ENCODE measurements around the gene GPC3. TPM values are rescaled to one million over a fixed set of nuclear protein-coding genes. Genes with fewer than 3 reads are reported as not detected.

Gene GPC3
- total RNA-seq, 1 donor: not detected

DNA sequence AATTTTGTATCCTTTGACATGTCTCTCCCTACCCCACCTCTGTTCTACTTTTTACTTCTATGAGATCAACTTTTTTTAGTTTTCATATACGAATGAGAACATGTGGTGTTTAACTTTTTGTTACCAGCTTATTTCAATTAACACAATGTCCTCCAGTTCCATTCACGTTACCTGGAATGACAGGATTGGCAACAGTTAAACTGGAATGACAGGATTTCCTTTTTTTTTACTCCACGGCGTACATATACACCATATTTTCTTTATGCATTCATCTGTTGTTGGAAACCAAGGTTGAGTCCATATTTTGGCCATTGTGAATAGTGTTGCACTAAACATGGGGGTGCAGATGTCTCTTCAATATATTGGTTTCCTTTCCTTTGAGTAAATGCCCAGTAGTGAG, 398.3 kb downstream of the GPC3 start:
- Histone ChIP-seq H2AFZ (ENCODE audit: low read length) (no peak overlapping the region), H3K27ac (ENCODE audit: low read depth, low read length) (no peak overlapping the region), H3K4me3 (ENCODE audit: insufficient read depth, low read length) (no peak overlapping the region), H3K9me3 (ENCODE audit: low read depth, low read length) (no peaks in the 10 kb centered on the region), H3K4me2 (ENCODE audit: insufficient read depth, low read length) (no peak overlapping the region), H3K4me1 (ENCODE audit: insufficient read depth, low read length) (peaks cover 3% of the 10 kb centered on the region), H4K20me1 (ENCODE audit: insufficient read depth, low read length) (no peaks in the 10 kb centered on the region), H3K27me3 (ENCODE audit: insufficient read depth, low read length) (peaks cover 9% of the 10 kb centered on the region), H3K79me2 (ENCODE audit: insufficient read depth, low read length) (no peaks in the 10 kb centered on the region), H3K36me3 (ENCODE audit: insufficient read depth, low read length) (no peaks in the 10 kb centered on the region)
- TF ChIP-seq, protein P1, sequence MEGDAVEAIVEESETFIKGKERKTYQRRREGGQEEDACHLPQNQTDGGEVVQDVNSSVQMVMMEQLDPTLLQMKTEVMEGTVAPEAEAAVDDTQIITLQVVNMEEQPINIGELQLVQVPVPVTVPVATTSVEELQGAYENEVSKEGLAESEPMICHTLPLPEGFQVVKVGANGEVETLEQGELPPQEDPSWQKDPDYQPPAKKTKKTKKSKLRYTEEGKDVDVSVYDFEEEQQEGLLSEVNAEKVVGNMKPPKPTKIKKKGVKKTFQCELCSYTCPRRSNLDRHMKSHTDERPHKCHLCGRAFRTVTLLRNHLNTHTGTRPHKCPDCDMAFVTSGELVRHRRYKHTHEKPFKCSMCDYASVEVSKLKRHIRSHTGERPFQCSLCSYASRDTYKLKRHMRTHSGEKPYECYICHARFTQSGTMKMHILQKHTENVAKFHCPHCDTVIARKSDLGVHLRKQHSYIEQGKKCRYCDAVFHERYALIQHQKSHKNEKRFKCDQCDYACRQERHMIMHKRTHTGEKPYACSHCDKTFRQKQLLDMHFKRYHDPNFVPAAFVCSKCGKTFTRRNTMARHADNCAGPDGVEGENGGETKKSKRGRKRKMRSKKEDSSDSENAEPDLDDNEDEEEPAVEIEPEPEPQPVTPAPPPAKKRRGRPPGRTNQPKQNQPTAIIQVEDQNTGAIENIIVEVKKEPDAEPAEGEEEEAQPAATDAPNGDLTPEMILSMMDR (IDR thresholded peaks at IDR 0.05; ENCODE audit: extremely low read depth, low read depth, low read length): no peak
- DNase-seq (ENCODE audit: insufficient read length, low spot score, missing footprints): no peak

DNA sequence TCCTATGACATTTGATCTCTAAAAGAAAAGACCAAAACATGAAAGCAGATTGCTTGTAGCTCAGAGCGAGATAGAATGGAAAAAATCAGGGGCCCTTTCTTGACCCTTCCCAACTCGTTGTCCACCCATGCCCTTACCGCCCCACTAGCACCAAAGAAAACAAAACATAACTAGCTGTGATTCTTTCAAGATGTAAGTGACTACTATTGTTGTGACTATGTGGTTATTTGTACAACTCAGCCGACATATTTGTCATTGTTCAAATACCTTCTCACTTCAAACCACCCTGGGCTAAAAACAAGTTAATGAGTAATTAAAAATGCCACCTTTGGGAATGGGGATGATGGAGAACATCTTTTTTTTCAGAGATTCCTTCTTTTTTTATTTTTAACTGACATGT, 399.0 kb downstream of the GPC3 start:
- TF ChIP-seq, protein P1 (IDR thresholded peaks at IDR 0.05; ENCODE audit: extremely low read depth, low read depth, low read length): no peak
- H2AFZ ChIP-seq (ENCODE audit: low read length): no peak overlapping the region
- no peaks in the 10 kb centered on the region for H3K79me2 ChIP-seq (ENCODE audit: insufficient read depth, low read length)
- no peak for DNase-seq (ENCODE audit: insufficient read length, low spot score, missing footprints)
- no peaks in the 10 kb centered on the region for H3K9me3 ChIP-seq (ENCODE audit: low read depth, low read length)
- H3K4me1 ChIP-seq (ENCODE audit: insufficient read depth, low read length): peaks cover 3% of the 10 kb centered on the region
- H3K4me3 ChIP-seq (ENCODE audit: insufficient read depth, low read length): no peak overlapping the region
- no peaks in the 10 kb centered on the region for H3K36me3 ChIP-seq (ENCODE audit: insufficient read depth, low read length)
- no peak overlapping the region for H3K4me2 ChIP-seq (ENCODE audit: insufficient read depth, low read length)
- no peaks in the 10 kb centered on the region for H4K20me1 ChIP-seq (ENCODE audit: insufficient read depth, low read length)
- peaks cover 9% of the 10 kb centered on the region for H3K27me3 ChIP-seq (ENCODE audit: insufficient read depth, low read length)
- no peak overlapping the region for H3K27ac ChIP-seq (ENCODE audit: low read depth, low read length)

DNA sequence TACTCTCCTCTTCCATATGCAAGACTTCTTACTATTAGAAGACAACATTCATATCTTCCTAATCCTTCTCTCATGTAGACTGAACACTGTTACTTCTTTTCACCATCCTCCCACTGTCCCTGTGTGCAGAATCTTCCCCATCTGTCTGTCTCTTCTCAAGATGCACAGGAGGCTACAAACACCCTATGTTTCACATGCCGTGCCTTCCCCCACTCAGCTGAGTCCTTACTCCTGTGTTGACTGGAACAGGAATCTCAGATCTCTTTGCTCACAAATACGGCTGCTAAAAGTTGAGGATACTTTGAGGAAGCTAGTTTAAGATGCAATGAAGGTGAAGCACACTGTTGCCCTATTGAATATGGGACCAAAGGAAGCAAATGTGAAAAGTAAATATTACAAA, 401.6 kb downstream of the GPC3 start:
- H3K4me2 ChIP-seq (ENCODE audit: insufficient read depth, low read length): no peak overlapping the region
- DNase-seq (ENCODE audit: insufficient read length, low spot score, missing footprints): no peak
- no peaks in the 10 kb centered on the region for H3K79me2 ChIP-seq (ENCODE audit: insufficient read depth, low read length)
- peaks cover 3% of the 10 kb centered on the region for H3K4me1 ChIP-seq (ENCODE audit: insufficient read depth, low read length)
- no peak overlapping the region for H3K4me3 ChIP-seq (ENCODE audit: insufficient read depth, low read length)
- H2AFZ ChIP-seq (ENCODE audit: low read length): no peak overlapping the region
- H4K20me1 ChIP-seq (ENCODE audit: insufficient read depth, low read length): no peaks in the 10 kb centered on the region
- H3K9me3 ChIP-seq (ENCODE audit: low read depth, low read length): no peaks in the 10 kb centered on the region
- TF ChIP-seq, protein P1 (IDR thresholded peaks at IDR 0.05; ENCODE audit: extremely low read depth, low read depth, low read length): no peak
- no peak overlapping the region for H3K27ac ChIP-seq (ENCODE audit: low read depth, low read length)
- peaks cover 4% of the 10 kb centered on the region for H3K27me3 ChIP-seq (ENCODE audit: insufficient read depth, low read length)
- no peaks in the 10 kb centered on the region for H3K36me3 ChIP-seq (ENCODE audit: insufficient read depth, low read length)

GRCh38 chrX:133580625-133581024, 404.8 kb downstream of the GPC3 start:
- Histone ChIP-seq H3K4me1 (ENCODE audit: insufficient read depth, low read length) (peaks cover 2% of the 10 kb centered on the region), H3K4me3 (ENCODE audit: insufficient read depth, low read length) (no peak overlapping the region), H4K20me1 (ENCODE audit: insufficient read depth, low read length) (no peaks in the 10 kb centered on the region), H3K4me2 (ENCODE audit: insufficient read depth, low read length) (no peak overlapping the region), H3K27me3 (ENCODE audit: insufficient read depth, low read length) (peaks cover 4% of the 10 kb centered on the region), H3K36me3 (ENCODE audit: insufficient read depth, low read length) (no peaks in the 10 kb centered on the region), H2AFZ (ENCODE audit: low read length) (no peak overlapping the region), H3K79me2 (ENCODE audit: insufficient read depth, low read length) (no peaks in the 10 kb centered on the region), H3K27ac (ENCODE audit: low read depth, low read length) (no peak overlapping the region), H3K9me3 (ENCODE audit: low read depth, low read length) (no peaks in the 10 kb centered on the region)
- DNase-seq (ENCODE audit: insufficient read length, low spot score, missing footprints): no peak
- TF ChIP-seq, protein P1 (IDR thresholded peaks at IDR 0.05; ENCODE audit: extremely low read depth, low read depth, low read length): no peak

All from osteoblast (primary cell).